ENCODE measurements around the gene PRSS23. TPM values are rescaled to one million over a fixed set of nuclear protein-coding genes. Genes with fewer than 3 reads are reported as not detected.

Gene PRSS23
- total RNA-seq, 1 donor from 2014 or later = 47.1 TPM

- DNase-seq (ENCODE audit: extremely low spot score, unreplicated experiment) = no peak
- Mint-ChIP-seq H3K27me3 (peaks cover 4% of the 10 kb centered on the region), H3K4me1 (ENCODE audit: unreplicated experiment) (peaks cover 48% of the 10 kb centered on the region), H3K9me3 (no peaks in the 10 kb centered on the region), H3K4me3 (peak overlapping the region; percentile 8), H3K27ac (peak overlapping the region; percentile 42), H3K36me3 (peaks cover 23% of the 10 kb centered on the region)
- TF ChIP-seq CTCF (conservative IDR thresholded peaks at IDR 0.05) = no peak
Measured at GRCh38 chr11:86806903-86807302, 6.6 kb downstream of the PRSS23 start.

- DNase-seq (ENCODE audit: extremely low spot score, unreplicated experiment) = no peak
- TF ChIP-seq CTCF (conservative IDR thresholded peaks at IDR 0.05) = no peak
- Mint-ChIP-seq H3K27ac (peak overlapping the region; percentile 42), H3K4me1 (ENCODE audit: unreplicated experiment) (peaks cover 47% of the 10 kb centered on the region), H3K9me3 (no peaks in the 10 kb centered on the region), H3K27me3 (peaks cover 4% of the 10 kb centered on the region), H3K36me3 (peaks cover 23% of the 10 kb centered on the region), H3K4me3 (peak overlapping the region; percentile 8)
Measured at GRCh38 chr11:86807360-86807759, 7.0 kb downstream of the PRSS23 start.

- DNase-seq (ENCODE audit: extremely low spot score, unreplicated experiment) = no peak
- no peak for TF ChIP-seq CTCF (conservative IDR thresholded peaks at IDR 0.05)
- H3K4me1 Mint-ChIP-seq (ENCODE audit: unreplicated experiment) = peaks cover 34% of the 10 kb centered on the region
- H3K36me3 Mint-ChIP-seq = peaks cover 22% of the 10 kb centered on the region
- no peak overlapping the region for H3K4me3 Mint-ChIP-seq
- H3K27me3 Mint-ChIP-seq = no peaks in the 10 kb centered on the region
- no peaks in the 10 kb centered on the region for H3K9me3 Mint-ChIP-seq
- no peak overlapping the region for H3K27ac Mint-ChIP-seq
Measured at GRCh38 chr11:86809561-86809960, 9.2 kb downstream of the PRSS23 start.

- H3K4me3 Mint-ChIP-seq = no peak overlapping the region
- H3K27me3 Mint-ChIP-seq = no peaks in the 10 kb centered on the region
- no peak for DNase-seq (ENCODE audit: extremely low spot score, unreplicated experiment)
- H3K4me1 Mint-ChIP-seq (ENCODE audit: unreplicated experiment) = peaks cover 38% of the 10 kb centered on the region
- no peaks in the 10 kb centered on the region for H3K9me3 Mint-ChIP-seq
- no peak for TF ChIP-seq CTCF (conservative IDR thresholded peaks at IDR 0.05)
- H3K36me3 Mint-ChIP-seq = peaks cover 18% of the 10 kb centered on the region
- H3K27ac Mint-ChIP-seq = no peak overlapping the region
Measured at GRCh38 chr11:86810288-86810687, 9.9 kb downstream of the PRSS23 start.

- peaks cover 4% of the 10 kb centered on the region for H3K9me3 Mint-ChIP-seq
- H3K27me3 Mint-ChIP-seq = no peaks in the 10 kb centered on the region
- no peak overlapping the region for H3K4me3 Mint-ChIP-seq
- no peak for TF ChIP-seq CTCF (conservative IDR thresholded peaks at IDR 0.05)
- peak overlapping the region; percentile 58 for H3K27ac Mint-ChIP-seq
- peaks cover 13% of the 10 kb centered on the region for H3K36me3 Mint-ChIP-seq
- no peak for DNase-seq (ENCODE audit: extremely low spot score, unreplicated experiment)
- peaks cover 41% of the 10 kb centered on the region for H3K4me1 Mint-ChIP-seq (ENCODE audit: unreplicated experiment)
Measured at GRCh38 chr11:86811637-86812321, 11.4 kb downstream of the PRSS23 start.
